Measurements from ENCODE around the gene C6orf62. TPM values are rescaled to one million over a fixed set of nuclear protein-coding genes. Genes with fewer than 3 reads are reported as not detected.
"Not testable (repeated sequence)": the region's sequence is repeated elsewhere in the genome, so short reads cannot be mapped to it uniquely, and the experiment has no call there.

C6orf62 gene
- total RNA-seq, 2 donors from 2014 or later = 120 to 141 TPM

DNA sequence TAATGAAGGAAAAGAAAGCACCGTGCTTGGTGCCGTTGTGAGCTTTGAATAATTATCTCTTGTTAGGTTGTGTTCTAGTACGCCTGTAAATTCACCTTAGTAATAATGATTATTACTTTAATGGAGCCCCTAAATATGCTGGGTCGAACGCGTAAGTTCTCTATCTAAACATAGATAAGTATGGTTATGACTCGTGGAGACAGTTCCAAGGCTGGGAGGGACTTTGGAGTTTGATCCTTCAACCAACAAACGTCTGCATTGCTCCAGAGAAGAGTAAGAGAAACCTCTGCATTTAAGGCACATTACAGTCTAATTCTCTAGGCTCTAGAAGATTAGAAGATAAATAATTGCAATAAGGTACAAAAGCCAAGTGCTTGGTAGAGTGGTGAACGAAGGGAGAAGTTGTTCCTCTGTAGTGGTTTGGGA, 51.6 kb downstream of the C6orf62 start:
- peaks cover 5 to 11% of the 10 kb centered on the region in 2 donors for H3K9me3 Mint-ChIP-seq
- DNase-seq (ENCODE audit: low spot score in 2 of 2) (no peak), ATAC-seq (no peak)
- peaks cover 54 to 68% of the 10 kb centered on the region in 2 donors for H3K36me3 Mint-ChIP-seq
- H3K27ac Mint-ChIP-seq = peak overlapping the region; percentile 97 to 99

DNA sequence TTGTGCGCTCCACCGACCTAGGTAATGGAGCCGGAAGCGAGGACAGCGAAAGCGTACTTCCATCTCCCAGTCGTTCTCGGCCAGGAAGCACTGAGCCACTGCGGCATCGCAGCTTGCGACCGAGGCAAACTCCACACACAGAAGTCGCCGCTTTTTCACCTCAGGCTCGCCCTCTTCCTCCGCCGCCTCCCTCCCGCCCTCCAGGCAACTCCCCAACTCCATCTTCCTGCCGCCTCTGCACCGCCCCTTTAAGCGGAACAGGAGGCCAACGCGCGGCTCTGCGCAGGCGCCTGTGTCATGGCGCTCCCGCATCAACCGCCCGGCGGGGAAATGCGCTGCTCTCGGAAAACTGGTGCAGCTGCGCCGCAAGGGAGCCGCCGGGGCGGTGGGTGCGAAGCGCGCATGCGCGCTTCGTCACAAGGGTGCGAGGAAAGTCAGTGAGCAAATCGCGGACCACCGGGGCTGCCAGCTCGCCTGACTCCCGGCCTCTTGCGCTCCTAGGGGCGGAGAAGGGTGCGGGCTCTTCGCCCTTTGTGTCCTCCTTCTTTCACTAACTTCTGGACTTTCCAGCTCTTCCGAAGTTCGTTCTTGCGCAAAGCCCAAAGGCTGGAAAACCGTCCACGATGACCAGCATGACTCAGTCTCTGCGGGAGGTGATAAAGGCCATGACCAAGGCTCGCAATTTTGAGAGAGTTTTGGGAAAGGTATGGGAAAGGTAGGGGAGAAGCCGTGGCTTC, 52.1 kb downstream of the C6orf62 start, which contains the start of the genes ACOT13 and TDP2:
TSS of gene ACOT13 (plus strand) at position 437 of the 737 bp plus-strand sequence. CDS start at position 624, 187 bp downstream.
TSS of gene TDP2 (minus strand) at position 259 of the 737 bp plus-strand sequence. CDS start at position 222, 37 bp downstream.
- H3K36me3 Mint-ChIP-seq = peaks cover 54 to 70% of the 10 kb centered on the region in 2 donors
- peak; percentile 92 to 98 for DNase-seq (ENCODE audit: low spot score in 2 of 2)
- peak; percentile 95 to 98 for ATAC-seq
- H3K9me3 Mint-ChIP-seq = peaks cover 5 to 11% of the 10 kb centered on the region in 2 donors
- peak within 1 kb of the TSS; percentile 97 to 99 for H3K27ac Mint-ChIP-seq

DNA sequence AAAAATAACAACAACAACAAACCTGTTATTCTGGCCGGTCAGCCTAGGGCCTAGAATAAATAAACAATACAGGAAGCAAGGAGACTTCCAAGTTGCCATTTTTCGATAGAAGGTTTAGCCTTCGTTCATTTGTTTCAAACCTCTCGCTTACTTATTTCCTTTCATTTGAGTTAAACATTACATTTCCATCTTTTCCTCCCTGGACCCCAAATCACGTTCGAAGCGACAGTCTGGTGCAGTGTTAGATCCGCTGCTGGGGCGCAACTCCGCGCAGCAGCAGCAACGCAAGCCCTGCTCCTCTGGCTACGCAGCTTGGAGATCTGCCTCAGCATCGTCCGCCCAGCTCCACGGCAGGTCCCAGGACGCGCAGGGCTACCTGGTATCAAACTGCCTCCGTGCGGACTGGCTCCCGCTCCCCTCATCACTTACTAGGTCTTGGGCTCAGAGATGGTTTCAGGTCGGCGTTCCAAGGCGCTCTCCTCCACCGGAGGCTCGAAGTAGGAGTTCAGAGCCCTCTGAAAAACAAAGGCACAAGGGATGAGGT, 52.8 kb downstream of the C6orf62 start:
- DNase-seq (ENCODE audit: low spot score in 2 of 2) (peak in 1 of 2 donors; percentile 51), ATAC-seq (peak; percentile 45 to 63)
- Mint-ChIP-seq H3K9me3 (peaks cover 4 to 11% of the 10 kb centered on the region in 2 donors), H3K27ac (peak overlapping the region; percentile 97 to 99), H3K36me3 (peaks cover 54 to 70% of the 10 kb centered on the region in 2 donors)

DNA sequence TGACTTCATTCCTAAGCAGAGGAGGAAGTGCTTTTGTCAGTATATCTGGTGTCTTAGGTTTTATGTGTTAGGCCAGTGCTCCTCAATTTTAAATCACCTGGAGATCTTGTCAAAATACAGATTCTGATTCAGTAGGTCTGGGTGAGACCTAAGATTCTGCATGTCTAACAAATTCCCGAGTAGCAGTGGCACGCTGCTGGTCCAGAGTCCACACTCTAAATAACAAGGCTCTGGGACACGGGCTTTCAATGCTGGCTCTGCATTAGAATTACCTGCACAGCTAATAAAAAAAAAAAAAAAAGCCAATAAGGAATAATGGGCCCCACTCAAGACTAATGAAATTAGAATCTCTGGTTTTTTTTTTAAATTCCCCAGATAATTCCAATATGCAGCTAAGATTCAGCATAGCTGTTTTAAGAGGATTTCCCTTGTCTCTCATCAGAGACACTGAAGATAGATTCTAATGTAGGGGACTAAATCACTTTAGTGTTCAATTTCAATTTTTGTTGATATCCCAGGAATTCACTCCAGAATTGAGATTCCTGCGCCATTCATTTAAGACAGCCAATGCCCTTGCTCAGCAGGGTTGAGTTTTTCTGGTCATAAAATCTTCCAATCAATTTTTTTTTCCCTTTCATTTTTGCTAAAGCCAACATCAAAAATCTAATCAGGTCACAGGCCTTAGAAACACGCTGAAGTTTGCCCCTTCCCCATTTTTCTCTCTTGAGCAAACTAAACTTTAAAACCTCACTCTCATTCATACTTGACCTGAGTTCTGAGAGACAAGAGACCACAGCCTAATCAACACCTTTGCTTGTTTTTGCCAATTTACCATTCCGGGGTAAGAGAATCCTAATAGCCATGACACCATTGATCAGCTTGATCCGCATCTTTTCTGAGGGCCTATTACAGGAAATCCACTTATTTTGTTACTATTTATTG, 54.6 kb downstream of the C6orf62 start:
- DNase-seq (ENCODE audit: low spot score in 2 of 2) (no peak), ATAC-seq (no peak)
- Mint-ChIP-seq H3K36me3 (peaks cover 43 to 56% of the 10 kb centered on the region in 2 donors), H3K27ac (peak overlapping the region in 1 of 2 donors; percentile 97), H3K9me3 (peaks cover 0 to 4% of the 10 kb centered on the region in 2 donors)

DNA sequence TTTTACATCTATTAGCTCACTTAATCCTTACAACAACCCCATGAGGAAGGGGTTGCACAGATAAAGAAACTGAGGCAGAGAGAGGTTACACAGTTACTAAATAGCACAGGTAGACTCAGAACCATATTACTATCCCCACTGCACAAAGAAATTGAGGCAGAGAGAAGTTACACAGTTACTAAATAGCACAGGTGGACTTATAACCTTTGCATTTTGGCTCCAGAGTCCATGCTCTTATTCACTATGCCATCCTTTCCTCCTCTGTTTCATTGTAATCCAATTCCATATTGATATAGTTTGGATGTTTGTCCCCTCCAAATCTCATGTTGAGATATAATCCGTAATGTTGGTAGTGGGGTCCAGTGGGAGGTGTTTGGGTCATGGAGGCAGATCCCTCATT, 55.8 kb downstream of the C6orf62 start:
- ATAC-seq (no peak), DNase-seq (ENCODE audit: low spot score in 2 of 2) (no peak)
- Mint-ChIP-seq H3K36me3 (peaks cover 37 to 50% of the 10 kb centered on the region in 2 donors), H3K9me3 (no peaks in the 10 kb centered on the region), H3K27ac (no peak overlapping the region)

DNA sequence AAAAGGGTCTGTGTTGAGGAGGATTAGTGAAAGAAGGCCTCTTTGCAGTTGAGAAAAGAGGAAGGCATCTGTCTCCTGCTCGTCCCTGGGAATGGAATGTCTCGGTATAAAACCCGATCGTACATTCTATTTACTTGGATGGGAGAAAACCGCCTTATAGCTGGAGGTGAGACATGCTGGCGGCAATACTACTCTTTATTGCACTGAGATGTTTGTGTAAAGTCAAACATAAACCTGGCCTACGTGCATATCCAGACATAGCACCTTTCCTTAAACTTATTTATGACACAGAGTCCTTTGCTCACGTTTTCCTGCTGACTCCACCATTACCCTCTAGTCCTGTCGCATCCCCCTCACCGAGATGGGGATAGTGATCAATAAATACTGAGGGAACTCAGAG, 56.7 kb downstream of the C6orf62 start:
- DNase-seq (ENCODE audit: low spot score in 2 of 2) (no peak), ATAC-seq (no peak)
- Mint-ChIP-seq H3K9me3 (no peaks in the 10 kb centered on the region), H3K36me3 (peaks cover 33 to 52% of the 10 kb centered on the region in 2 donors), H3K27ac (peak overlapping the region in 1 of 2 donors; percentile 89)

DNA sequence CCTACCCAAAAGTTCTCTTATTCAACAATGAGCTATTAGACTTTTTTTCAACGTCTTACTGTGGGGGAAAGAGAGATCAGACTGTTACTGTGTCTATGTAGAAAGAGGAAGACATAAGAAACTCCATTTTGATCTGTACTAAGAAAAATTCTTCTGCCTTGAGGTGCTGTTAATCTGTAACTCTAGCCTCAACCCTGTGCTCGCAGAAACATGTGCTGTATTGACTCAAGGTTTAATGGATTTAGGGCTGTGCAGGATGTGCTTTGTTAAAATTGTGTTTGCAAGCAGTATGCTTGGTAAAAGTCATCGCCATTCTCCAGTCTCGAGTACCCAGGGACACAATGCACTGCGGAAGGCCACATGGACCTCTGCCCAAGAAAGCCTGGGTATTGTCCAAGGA, 57.2 kb downstream of the C6orf62 start:
- H3K36me3 Mint-ChIP-seq = peaks cover 29 to 48% of the 10 kb centered on the region in 2 donors
- ATAC-seq; DNase-seq (ENCODE audit: low spot score in 2 of 2); H3K27ac Mint-ChIP-seq; H3K9me3 Mint-ChIP-seq: not testable (repeated sequence)

DNA sequence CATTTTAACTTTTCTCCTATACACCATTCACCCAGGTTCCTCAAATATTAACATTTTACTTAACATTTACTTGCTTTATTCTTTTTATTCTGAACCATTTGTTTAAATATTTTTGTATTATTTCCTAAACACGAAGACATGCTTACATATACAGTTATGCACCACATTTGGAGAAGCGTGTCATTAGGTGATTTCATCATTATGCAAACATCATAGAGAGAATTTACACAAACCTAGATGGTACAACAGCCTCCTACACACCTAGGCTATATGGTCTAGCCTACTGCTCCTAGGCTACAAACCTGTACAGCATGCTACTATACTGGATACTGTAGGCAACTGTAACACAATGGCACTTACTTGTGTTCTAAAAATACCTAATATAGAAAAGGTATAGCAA, 58.8 kb downstream of the C6orf62 start:
- DNase-seq (ENCODE audit: low spot score in 2 of 2) = no peak
- ATAC-seq = no peak
- no peak overlapping the region for H3K27ac Mint-ChIP-seq
- no peaks in the 10 kb centered on the region for H3K9me3 Mint-ChIP-seq
- peaks cover 18 to 36% of the 10 kb centered on the region in 2 donors for H3K36me3 Mint-ChIP-seq

DNA sequence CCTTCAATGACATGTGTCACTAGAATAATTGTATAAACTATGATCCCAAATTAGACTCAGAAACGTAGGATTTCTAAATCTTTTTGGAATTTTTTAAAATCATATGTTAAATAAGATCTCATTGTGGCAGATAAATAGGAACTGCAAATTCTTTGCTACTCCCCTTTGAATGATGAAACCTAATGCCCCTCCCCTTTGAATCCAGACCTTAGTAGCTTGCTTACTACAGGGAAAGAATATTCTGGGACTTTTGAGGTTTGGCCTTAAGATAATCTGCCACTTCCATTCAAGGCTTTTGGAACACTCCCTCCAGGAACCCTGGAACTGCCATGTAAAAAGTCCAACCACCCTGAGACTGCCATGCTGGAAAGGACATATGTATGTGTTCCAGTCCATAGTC, 59.4 kb downstream of the C6orf62 start:
- DNase-seq (ENCODE audit: low spot score in 2 of 2) (no peak), ATAC-seq (no peak)
- Mint-ChIP-seq H3K9me3 (no peaks in the 10 kb centered on the region), H3K27ac (no peak overlapping the region), H3K36me3 (peaks cover 12 to 31% of the 10 kb centered on the region in 2 donors)

DNA sequence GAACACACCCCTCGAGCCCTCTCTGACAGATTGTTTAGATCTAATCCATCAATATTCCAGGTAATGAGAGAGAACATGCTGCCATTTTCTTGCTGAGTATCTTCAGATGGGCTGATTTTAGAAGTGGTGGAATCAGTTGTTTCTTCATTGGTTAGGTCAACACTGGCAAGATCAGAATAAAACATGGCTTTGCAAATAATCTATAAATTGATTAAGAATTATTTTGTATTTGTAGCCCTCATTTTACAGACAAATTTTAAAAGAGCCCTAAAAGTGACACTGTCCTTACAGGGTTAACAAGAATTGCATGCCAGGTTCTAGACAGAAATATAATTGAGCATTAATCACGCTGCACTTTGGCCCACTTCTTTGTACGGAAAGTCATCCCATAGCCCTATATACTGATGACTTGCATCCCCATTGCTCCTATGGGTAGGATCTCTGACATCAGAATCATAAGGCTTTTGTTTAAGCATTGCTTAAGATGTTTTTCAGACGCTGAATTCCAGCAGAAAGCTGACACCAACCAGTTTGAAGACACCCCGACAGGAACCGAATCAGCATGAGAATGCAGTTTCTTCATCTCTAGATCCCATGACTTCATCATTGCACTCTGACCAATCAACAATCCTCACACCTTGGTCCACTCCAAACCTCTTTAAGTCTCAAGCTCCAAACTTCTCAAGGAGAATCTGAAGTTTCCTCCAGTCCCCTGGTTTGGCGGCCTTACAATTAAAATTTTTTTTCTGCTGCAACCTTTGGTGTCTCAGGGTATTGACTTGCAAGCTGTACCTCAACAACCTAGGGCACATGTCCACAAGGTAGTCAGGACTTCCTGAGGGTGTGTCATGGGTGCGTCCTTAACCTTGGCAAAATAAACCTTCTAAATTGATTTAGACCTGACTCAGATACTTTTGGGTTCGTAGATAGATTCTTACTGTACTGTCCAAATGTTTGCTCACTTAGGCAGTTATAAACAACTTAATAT, 60.1 kb downstream of the C6orf62 start:
- Mint-ChIP-seq H3K27ac (no peak overlapping the region), H3K36me3 (peaks cover 10 to 27% of the 10 kb centered on the region in 2 donors), H3K9me3 (no peaks in the 10 kb centered on the region)
- ATAC-seq = no peak
- DNase-seq (ENCODE audit: low spot score in 2 of 2) = no peak

DNA sequence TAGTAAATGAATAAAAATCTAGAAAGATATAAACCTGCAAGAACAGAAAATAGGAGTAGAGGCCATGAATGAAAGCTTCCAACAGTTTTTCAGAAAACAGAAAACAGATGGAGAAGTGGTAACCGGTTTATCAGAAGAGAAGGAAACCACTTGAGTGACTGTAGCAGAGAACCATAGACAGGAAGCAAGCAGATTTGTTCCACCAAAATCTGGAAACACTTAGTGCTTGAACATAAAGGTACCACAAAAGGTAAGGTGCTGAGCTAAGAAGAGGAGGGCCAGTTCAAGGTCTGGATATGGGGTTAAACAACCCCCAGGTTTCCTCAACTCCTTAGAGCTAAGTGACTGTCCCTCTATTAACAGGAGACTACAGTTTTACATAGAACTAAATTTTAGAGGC, 63.7 kb downstream of the C6orf62 start:
- H3K27ac Mint-ChIP-seq = peak overlapping the region in 1 of 2 donors; percentile 52
- no peaks in the 10 kb centered on the region for H3K9me3 Mint-ChIP-seq
- peaks cover 6 to 10% of the 10 kb centered on the region in 2 donors for H3K36me3 Mint-ChIP-seq
- no peak for ATAC-seq
- DNase-seq (ENCODE audit: low spot score in 2 of 2) = no peak

Other genes starting within 250 kb of the C6orf62 start
- under 1 TPM; 0.16 to 0.99 TPM for gene GPLD1, start 229.6 kb downstream of the C6orf62 start, total RNA-seq
- gene ALDH5A1, start 224.2 kb downstream of the C6orf62 start, total RNA-seq = 10 to 100 TPM; 10.5 to 14.6 TPM
- gene KIAA0319, start 73.0 kb downstream of the C6orf62 start, total RNA-seq = under 1 TPM in 1 of 2 donors, not detected in 1; 0.74 TPM
- gene TDP2, start 52.3 kb downstream of the C6orf62 start, total RNA-seq = 10 to 100 TPM; 46.0 to 60.2 TPM
- 10 to 100 TPM; 25.0 to 30.3 TPM for gene ACOT13, start 52.1 kb downstream of the C6orf62 start, total RNA-seq
- gene GMNN, start 55.8 kb upstream of the C6orf62 start, total RNA-seq = 100 to 1,000 TPM in 1 of 2 donors, 10 to 100 TPM in 1; 68.7 to 109 TPM
- under 1 TPM in 1 of 2 donors, not detected in 1; 0.31 TPM for gene ARMH2, start 79.8 kb upstream of the C6orf62 start, total RNA-seq
- 100 to 1,000 TPM in 1 of 2 donors, 10 to 100 TPM in 1; 63.9 to 126 TPM for gene RIPOR2, start 216.8 kb upstream of the C6orf62 start, total RNA-seq